OCI-LY7 (cell line): ENCODE results near the gene EPHA1.

Experiments used
- CTCF ChIP-seq: fragments of 200-600 bp; sonication (generic); conservative IDR thresholded peaks from 2 replicates; pipeline ENCODE4 v1.5.1; 2014; ENCODE audit warnings: mild to moderate bottlenecking, antibody characterized with exemption, low read length, moderate library complexity, mixed read lengths
- EZH2phosphoT487 ChIP-seq: fragments of 200-600 bp; sonication (generic); IDR thresholded peaks from 2 replicates; pipeline ENCODE4 v1.6.1; 2018; ENCODE audit warnings: low read depth, borderline replicate concordance, mild to moderate bottlenecking, mixed run types, antibody characterized with exemption, low read length, moderate library complexity, mixed read lengths

GRCh38 chr7:143447466-143447865 lies 38.8 kb upstream of the EPHA1 start:
- no peak for TF ChIP-seq CTCF
- no peak for TF ChIP-seq EZH2phosphoT487
